PC-3 (cell line): ENCODE measurements around the gene SPATA9. TPM values are rescaled to one million over a fixed set of nuclear protein-coding genes. Genes with fewer than 3 reads are reported as not detected.

ENCODE experiments used
- ATAC-seq: fragments of 200-7000 bp; cut with Tn5 transposase; 2 replicates; pipeline ENCODE4 v1.9.1; 2020; ENCODE audit warnings: mild to moderate bottlenecking, moderate library complexity
- BruUV-seq: library from RNA; stranded (reverse); fragments of 400-500 nt; replicated peaks from 2 replicates; lab custom pipeline; 2021; lab: Mats Ljungman, UMichigan
- CTCF ChIA-PET: fragments of 300-600 bp; sonication (Branson Sonifier 250); formaldehyde crosslinking; loops from one replicate; lab custom pipeline; 2022; ENCODE audit warnings: antibody characterized with exemption; lab: Charles Lee
- POLR2A ChIA-PET: fragments of 300-600 bp; sonication (Branson Sonifier 250); formaldehyde crosslinking; loops from one replicate; lab custom pipeline; 2022; ENCODE audit warnings: antibody characterized with exemption; ENCODE audit not compliant: unreplicated experiment; lab: Charles Lee
- DNase-seq: peaks from one replicate; pipeline ENCODE4 v3.0.0-alpha.2; 2015
- H2AFZ ChIP-seq: fragments of 300-600 bp; sonication (generic); 2 replicates; pipeline ENCODE4 v1.6.0; 2016; ENCODE audit warnings: antibody characterized with exemption, low read length
- H3F3A ChIP-seq: fragments of 300-600 bp; sonication (generic); one replicate; pipeline ENCODE4 v1.6.0; 2017; ENCODE audit warnings: antibody characterized with exemption, low read length, control low read depth, mild to moderate bottlenecking; ENCODE audit not compliant: unreplicated experiment
- H3K27ac ChIP-seq: fragments of 300-600 bp; sonication (generic); 2 replicates; pipeline ENCODE4 v1.5.1; 2016; ENCODE audit warnings: mild to moderate bottlenecking, low read length
- H3K27me3 ChIP-seq: fragments of 300-600 bp; sonication (generic); 2 replicates; pipeline ENCODE4 v1.6.1; 2016; ENCODE audit warnings: low read length, mixed read lengths
- H3K36me3 ChIP-seq: fragments of 300-600 bp; sonication (generic); 2 replicates; pipeline ENCODE4 v1.6.1; 2016; ENCODE audit warnings: low read depth, mixed run types, low read length, mixed read lengths
- H3K4me1 ChIP-seq: fragments of 300-600 bp; sonication (generic); 2 replicates; pipeline ENCODE4 v1.5.1; 2016; ENCODE audit warnings: low read length; ENCODE audit not compliant: insufficient read depth
- H3K4me2 ChIP-seq: fragments of 300-600 bp; sonication (generic); 2 replicates; pipeline ENCODE4 v1.6.0; 2016; ENCODE audit warnings: low read length
- H3K4me3 ChIP-seq: fragments of 300-600 bp; sonication (generic); 2 replicates; pipeline ENCODE4 v1.5.1; 2016; ENCODE audit warnings: mild to moderate bottlenecking, low read length, mixed read lengths
- H3K79me2 ChIP-seq: fragments of 300-600 bp; sonication (generic); 2 replicates; pipeline ENCODE4 v1.6.1; 2017; ENCODE audit warnings: low read length, mixed read lengths
- H3K9ac ChIP-seq: fragments of 300-600 bp; sonication (generic); 2 replicates; pipeline ENCODE4 v1.6.0; 2016; ENCODE audit warnings: mild to moderate bottlenecking, low read length
- H3K9me2 ChIP-seq: fragments of 300-600 bp; sonication (generic); replicated peaks from 2 replicates; pipeline ENCODE4 v1.6.1; 2016; ENCODE audit warnings: mixed run types, low read length, mixed read lengths
- H3K9me3 ChIP-seq: fragments of 300-600 bp; sonication (generic); 2 replicates; pipeline ENCODE4 v1.6.1; 2016; ENCODE audit warnings: low read length, mixed read lengths
- H4K20me1 ChIP-seq: fragments of 300-600 bp; sonication (generic); 2 replicates; pipeline ENCODE4 v1.6.1; 2016; ENCODE audit warnings: low read length, mixed read lengths
- CTCF ChIP-seq: fragments of 300-600 bp; sonication (generic); conservative IDR thresholded peaks from 2 replicates; pipeline ENCODE4 v1.5.1; 2017; ENCODE audit warnings: antibody characterized with exemption, low read depth, mild to moderate bottlenecking, low read length
- EZH2 ChIP-seq: fragments of 300-600 bp; sonication (generic); IDR thresholded peaks from one replicate; pipeline ENCODE4 v1.6.1; 2017; ENCODE audit warnings: antibody characterized with exemption, mild to moderate bottlenecking, low read length; ENCODE audit not compliant: unreplicated experiment
- EZH2phosphoT487 ChIP-seq: fragments of 300-600 bp; sonication (generic); IDR thresholded peaks from 2 replicates; pipeline ENCODE4 v1.6.1; 2018; ENCODE audit warnings: mild to moderate bottlenecking, antibody characterized with exemption, low read length, borderline replicate concordance
- intact Hi-C: fragments of 100-400 bp; cut with micrococcal nuclease; formaldehyde crosslinking; loops from 2 replicates; pipeline ENCODE4 v1.9.0; 2023
- total RNA-seq: library from RNA; depleted of rRNA; stranded (reverse); fragments of >200 nt; gene quantifications from 2 replicates; pipeline ENCODE4 v1.2.3, GENCODE V29; 2014

SPATA9 gene
- total RNA-seq, 1 experiment from 2014 or later = not detected

- ChIA-PET CTCF (no interaction called here), POLR2A (no interaction called here)
- Histone ChIP-seq H3K79me2 (no peaks in the 10 kb centered on the region), H4K20me1 (no peaks in the 10 kb centered on the region), H3K27ac (no peak within 1 kb of the TSS), H3K4me3 (peak within 1 kb of the TSS; percentile 53), H3K36me3 (no peaks in the 10 kb centered on the region), H3K9me2 (no peaks in the 10 kb centered on the region), H3K9ac (no peak within 1 kb of the TSS), H3K27me3 (0 out of 2 replicates have a peak, but pooled peaks cover 9% of the 10 kb centered on the region), H2AFZ (peak within 1 kb of the TSS; percentile 82), H3F3A (no peaks in the 10 kb centered on the region), H3K4me2 (peak within 1 kb of the TSS; percentile 80), H3K9me3 (no peaks in the 10 kb centered on the region), H3K4me1 (no peaks in the 10 kb centered on the region)
- DNase-seq = peak; percentile 33
- TF ChIP-seq EZH2phosphoT487 (no peak), EZH2 (no peak), CTCF (no peak)
- intact Hi-C loops = no loop called here
- BruUV-seq = no TSS peak
- ATAC-seq = peak; percentile 71
Observed at GRCh38 chr5:95620030-95620869, 62.5 kb downstream of the SPATA9 start, which contains the start of gene GPR150. TSS of gene GPR150 (plus strand) at chr5:95620087. CDS start at chr5:95620276, 189 bp downstream.

GRCh38 chr5:95619514-95620029 is 63.2 kb downstream of the SPATA9 start:
- intact Hi-C loops = no loop called here
- no peaks in the 10 kb centered on the region for H3K79me2 ChIP-seq
- H2AFZ ChIP-seq = no peak overlapping the region
- H3K36me3 ChIP-seq = no peaks in the 10 kb centered on the region
- ATAC-seq (no peak), DNase-seq (no peak)
- no peak overlapping the region for H3K9ac ChIP-seq
- H3K4me2 ChIP-seq = no peak overlapping the region
- H3F3A ChIP-seq = no peaks in the 10 kb centered on the region
- ChIA-PET CTCF (no interaction called here), POLR2A (no interaction called here)
- no peaks in the 10 kb centered on the region for H3K9me2 ChIP-seq
- TF ChIP-seq CTCF (no peak), EZH2phosphoT487 (no peak), EZH2 (no peak)
- H3K27me3 ChIP-seq = 0 out of 2 replicates have a peak, but pooled peaks cover 9% of the 10 kb centered on the region
- no peak overlapping the region for H3K4me3 ChIP-seq
- no peak overlapping the region for H3K27ac ChIP-seq
- no TSS peak for BruUV-seq
- no peaks in the 10 kb centered on the region for H3K9me3 ChIP-seq
- H4K20me1 ChIP-seq = no peaks in the 10 kb centered on the region
- H3K4me1 ChIP-seq = no peaks in the 10 kb centered on the region

GRCh38 chr5:95619096-95619495 is 63.7 kb downstream of the SPATA9 start:
- Histone ChIP-seq H4K20me1 (no peaks in the 10 kb centered on the region), H3K4me2 (no peak overlapping the region), H3K79me2 (no peaks in the 10 kb centered on the region), H3K4me3 (no peak overlapping the region), H2AFZ (no peak overlapping the region), H3K9me2 (no peaks in the 10 kb centered on the region), H3K4me1 (no peaks in the 10 kb centered on the region), H3F3A (no peaks in the 10 kb centered on the region), H3K9ac (no peak overlapping the region), H3K27ac (no peak overlapping the region), H3K27me3 (0 out of 2 replicates have a peak, but pooled peaks cover 9% of the 10 kb centered on the region), H3K9me3 (no peaks in the 10 kb centered on the region), H3K36me3 (no peaks in the 10 kb centered on the region)
- no peak for ATAC-seq
- TF ChIP-seq CTCF (no peak), EZH2phosphoT487 (no peak)
- POLR2A ChIA-PET = no interaction called here
- intact Hi-C loops = no loop called here
- BruUV-seq = no TSS peak
- CTCF ChIA-PET = no interaction called here
- no peak for DNase-seq
